GM12874 (cell line): Measurements from ENCODE around the gene CALU.

Experiments used
- TF ChIP-seq, protein P1 (sequence below): IDR thresholded peaks from 2 replicates; pipeline ENCODE4 v1.5.1; 2011; ENCODE audit warnings: low read depth, mild to moderate bottlenecking, control low read depth, low read length, moderate library complexity; ENCODE audit not compliant: insufficient read depth

CALU gene

DNA sequence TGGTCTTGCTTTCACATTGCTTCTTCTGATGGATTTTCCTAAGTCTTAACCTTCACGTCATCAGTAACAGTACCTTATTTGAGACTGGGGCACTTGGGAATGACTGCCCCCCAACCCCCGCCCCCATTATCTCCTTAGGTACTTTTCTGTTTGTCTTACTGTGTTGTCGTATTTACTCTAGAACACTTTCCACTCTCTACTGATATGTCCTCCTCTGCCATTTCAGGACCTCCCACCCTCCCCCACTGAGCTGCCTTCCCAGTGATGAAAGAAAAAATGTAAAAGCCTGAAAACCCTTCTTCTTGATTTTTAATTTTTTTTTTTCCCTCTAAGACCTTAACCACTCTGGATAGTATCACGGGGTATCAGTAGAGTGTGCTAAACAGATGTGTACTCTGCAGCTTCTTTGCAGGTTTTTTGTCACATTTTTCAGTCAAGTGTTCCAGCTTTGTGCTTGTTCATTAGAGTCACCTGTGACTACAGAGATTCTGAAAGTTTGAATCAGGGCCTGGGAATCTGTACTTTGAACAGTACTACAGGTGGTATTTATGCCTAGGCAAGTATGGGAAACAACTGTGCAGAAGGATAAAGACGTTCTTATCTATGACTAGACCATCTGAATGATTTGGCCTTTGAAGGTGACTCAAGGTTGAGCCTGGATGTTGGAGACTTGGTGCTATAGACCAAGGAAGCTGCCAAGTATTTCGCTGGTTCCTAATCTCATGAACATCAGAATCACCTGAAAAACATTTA, 8.3 kb downstream of the CALU start:
- TF ChIP-seq, protein P1, sequence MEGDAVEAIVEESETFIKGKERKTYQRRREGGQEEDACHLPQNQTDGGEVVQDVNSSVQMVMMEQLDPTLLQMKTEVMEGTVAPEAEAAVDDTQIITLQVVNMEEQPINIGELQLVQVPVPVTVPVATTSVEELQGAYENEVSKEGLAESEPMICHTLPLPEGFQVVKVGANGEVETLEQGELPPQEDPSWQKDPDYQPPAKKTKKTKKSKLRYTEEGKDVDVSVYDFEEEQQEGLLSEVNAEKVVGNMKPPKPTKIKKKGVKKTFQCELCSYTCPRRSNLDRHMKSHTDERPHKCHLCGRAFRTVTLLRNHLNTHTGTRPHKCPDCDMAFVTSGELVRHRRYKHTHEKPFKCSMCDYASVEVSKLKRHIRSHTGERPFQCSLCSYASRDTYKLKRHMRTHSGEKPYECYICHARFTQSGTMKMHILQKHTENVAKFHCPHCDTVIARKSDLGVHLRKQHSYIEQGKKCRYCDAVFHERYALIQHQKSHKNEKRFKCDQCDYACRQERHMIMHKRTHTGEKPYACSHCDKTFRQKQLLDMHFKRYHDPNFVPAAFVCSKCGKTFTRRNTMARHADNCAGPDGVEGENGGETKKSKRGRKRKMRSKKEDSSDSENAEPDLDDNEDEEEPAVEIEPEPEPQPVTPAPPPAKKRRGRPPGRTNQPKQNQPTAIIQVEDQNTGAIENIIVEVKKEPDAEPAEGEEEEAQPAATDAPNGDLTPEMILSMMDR = no peak

DNA sequence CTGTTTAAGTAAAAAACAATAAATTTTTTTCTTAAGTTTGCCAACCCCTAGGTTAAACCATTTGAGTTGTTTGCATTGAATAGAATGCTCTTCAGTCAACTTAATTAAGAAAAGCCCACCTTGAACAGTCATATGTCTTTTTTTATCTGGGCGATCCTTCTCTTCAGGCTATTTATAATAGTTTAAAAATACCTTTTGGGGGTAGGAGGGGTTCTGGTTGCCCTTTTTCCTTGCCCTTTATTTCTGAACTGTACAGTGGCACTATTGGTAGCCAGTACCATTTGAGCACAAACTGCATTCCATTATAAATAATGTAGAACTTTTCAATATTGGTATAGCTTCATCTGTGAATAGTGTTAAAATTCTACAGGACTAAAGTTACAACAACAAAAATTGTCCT, 13.1 kb downstream of the CALU start:
- TF ChIP-seq, protein P1 = no peak

DNA sequence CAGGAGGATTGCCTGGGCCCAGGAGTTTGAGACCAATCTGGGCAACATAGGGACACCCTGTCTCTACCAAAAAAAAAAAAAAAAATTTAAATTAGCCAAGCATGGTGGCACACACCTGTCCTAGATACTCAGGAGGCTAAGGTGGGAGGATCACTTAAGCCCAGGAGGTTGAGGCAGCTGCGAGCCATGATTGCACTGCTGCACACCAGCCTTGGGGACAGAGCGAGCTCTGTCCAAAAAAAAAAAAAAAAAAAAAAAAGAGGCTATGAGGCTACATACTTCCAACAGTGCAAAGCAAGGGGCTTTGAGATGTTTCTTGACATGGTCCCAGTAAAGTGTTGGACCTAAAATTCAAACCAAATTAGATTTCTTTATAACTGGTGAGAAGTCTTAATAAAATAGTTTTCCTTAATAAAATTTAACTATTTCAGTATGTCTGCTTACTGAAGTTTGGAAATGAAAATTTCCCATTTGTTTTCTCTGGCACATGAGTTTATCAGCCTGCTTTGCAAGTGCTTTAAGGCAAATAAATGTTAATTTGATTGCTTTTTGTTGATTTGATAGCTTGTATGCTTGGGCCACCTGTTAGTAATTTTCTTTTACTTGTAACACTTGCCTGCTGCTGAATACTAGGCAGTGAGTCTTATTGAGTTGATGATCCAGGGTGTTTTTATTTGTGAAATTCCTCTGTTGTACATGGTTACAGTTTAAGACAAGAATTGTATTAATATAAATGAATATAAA, 16.1 kb downstream of the CALU start:
- TF ChIP-seq, protein P1 = no peak

DNA sequence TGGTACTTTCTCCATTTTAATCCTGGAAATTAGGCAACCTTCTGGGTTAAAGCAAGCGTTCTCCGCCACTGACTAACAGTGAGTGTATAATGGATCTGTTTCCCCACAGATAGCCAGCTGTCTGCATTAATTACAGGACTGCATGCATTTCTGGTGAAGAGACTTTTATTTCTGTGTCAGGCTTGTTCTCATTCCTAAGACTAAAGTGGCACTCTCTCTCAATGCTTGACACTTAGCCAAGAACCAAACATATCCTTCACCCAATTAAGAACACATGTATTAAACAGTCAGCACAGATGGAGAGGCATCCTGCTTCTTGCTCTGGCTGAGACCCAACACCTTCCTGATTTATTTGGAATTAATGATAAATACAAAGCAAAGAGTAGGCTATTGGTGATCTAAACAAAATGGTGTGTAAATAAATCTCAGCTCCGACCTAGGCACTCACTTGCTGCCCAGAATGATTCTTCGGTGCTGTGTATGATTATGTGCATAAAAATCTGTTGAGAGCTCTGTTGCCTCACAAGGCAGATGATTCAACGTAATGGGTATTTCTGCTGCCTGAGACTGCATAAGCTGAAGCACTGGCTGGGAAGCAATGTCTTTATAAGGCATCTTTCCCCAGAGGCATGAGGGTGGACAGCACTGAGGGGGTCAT, 16.8 kb downstream of the CALU start:
- TF ChIP-seq, protein P1 = no peak

DNA sequence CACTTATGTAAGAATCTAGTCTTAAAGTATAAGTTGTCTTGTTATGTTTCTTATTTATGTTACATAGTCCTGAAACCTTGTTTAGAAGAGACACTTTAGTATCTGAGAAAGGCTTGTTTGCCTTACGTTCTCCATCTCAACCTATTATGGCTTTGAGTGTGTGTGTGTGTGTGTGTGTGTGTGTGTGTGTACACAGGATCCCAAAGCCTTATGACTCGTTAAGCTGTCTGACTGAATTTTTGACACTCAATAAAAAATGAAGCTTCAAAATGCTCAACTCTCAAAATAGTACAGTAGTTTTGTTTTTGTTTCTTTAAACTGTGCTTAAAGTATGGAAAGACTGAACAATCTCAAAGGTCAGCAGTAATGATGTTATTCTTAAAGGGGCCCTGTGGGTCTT, 18.0 kb downstream of the CALU start:
- TF ChIP-seq, protein P1 = no peak

DNA sequence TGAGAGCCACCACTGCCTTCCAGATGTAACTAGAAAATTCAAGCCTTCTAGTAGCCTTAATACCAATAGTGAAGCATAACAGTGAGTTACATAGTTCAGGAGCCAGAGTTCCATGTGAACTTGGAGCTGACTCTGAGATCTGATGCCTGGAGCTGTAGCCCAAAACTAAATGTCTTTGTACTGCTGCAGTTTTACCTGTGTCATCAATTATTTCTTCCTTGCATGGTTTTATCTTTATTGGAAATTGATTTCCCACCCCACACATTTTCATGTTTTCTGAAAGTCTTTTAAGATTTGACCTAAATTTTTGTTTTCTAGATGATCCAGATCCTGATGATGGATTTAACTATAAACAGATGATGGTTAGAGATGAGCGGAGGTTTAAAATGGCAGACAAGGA, 19.4 kb downstream of the CALU start:
- TF ChIP-seq, protein P1 = no peak

DNA sequence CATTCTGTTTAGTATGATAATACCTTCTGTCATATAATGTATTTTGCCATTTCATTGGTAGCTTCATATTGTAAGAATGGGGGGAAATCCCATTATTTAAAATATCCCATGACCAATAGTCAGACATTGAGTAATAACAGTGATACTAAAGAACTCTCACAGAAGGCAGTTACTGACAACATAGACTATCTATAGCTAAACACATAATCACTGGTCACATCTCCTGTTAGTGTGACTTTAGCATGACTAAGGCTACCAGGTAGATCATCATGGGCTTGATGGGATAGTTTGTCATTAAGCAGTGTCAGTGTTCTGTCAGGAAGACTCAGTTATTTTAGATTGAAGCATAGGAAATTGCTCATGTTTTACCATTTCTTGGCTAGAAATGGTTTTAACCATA, 20.1 kb downstream of the CALU start:
- TF ChIP-seq, protein P1 = no peak
